Ovary (tissue), 3 donors: ENCODE results near the gene SERPINA5.

Experiments
- POLR2A ChIP-seq: fragments of 450-650 bp; IDR thresholded peaks from one replicate; pipeline ENCODE4 v1.6.1; 2017; ENCODE audit warnings: antibody characterized with exemption, mild to moderate bottlenecking, moderate library complexity
- TF ChIP-seq, protein P1 (sequence below), 3 donors: fragments of 450-650 bp in 2 of 3; fragments of 200-600 bp in 1 of 3; IDR thresholded peaks; one replicate each; pipeline versions ENCODE4 v1.5.1 to v1.8.0; 2016 to 2022; ENCODE audit warnings: antibody characterized with exemption in 3 of 3, mild to moderate bottlenecking in 1 of 3
- donor health status: DM: no; HTN: no; CAD: no.

GRCh38 chr14:94582199-94582750 lies 1.0 kb downstream of the SERPINA5 start:
- TF ChIP-seq POLR2A, result no peak
- TF ChIP-seq, protein P1, sequence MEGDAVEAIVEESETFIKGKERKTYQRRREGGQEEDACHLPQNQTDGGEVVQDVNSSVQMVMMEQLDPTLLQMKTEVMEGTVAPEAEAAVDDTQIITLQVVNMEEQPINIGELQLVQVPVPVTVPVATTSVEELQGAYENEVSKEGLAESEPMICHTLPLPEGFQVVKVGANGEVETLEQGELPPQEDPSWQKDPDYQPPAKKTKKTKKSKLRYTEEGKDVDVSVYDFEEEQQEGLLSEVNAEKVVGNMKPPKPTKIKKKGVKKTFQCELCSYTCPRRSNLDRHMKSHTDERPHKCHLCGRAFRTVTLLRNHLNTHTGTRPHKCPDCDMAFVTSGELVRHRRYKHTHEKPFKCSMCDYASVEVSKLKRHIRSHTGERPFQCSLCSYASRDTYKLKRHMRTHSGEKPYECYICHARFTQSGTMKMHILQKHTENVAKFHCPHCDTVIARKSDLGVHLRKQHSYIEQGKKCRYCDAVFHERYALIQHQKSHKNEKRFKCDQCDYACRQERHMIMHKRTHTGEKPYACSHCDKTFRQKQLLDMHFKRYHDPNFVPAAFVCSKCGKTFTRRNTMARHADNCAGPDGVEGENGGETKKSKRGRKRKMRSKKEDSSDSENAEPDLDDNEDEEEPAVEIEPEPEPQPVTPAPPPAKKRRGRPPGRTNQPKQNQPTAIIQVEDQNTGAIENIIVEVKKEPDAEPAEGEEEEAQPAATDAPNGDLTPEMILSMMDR (IDR thresholded peaks at IDR 0.05), result no peak
